Psoas muscle (tissue), 8 donors: Measurements from ENCODE around the gene PHPT1. TPM values are rescaled to one million over a fixed set of nuclear protein-coding genes. Genes with fewer than 3 reads are reported as not detected.

Experiments used
- ATAC-seq, 4 donors: fragments of 200-7000 bp; cut with Tn5 transposase; one replicate each; pipeline ENCODE4 v1.9.1; 2020; ENCODE audit warnings: moderate library complexity in 3 of 4, mild to moderate bottlenecking in 2 of 4
- DNase-seq, 2 donors: peaks; one replicate each; pipeline ENCODE4 v3.0.0-alpha.2; 2020
- H3K27ac ChIP-seq: fragments of 200-600 bp; one replicate; pipeline ENCODE4 v1.8.0; 2022
- H3K27me3 ChIP-seq, 3 donors: fragments of 200-600 bp in 1 of 3; one replicate each; pipeline versions ENCODE4 v1.6.1 to v1.8.0; 2013 to 2022; ENCODE audit warnings: low read length in 2 of 3, mild to moderate bottlenecking in 2 of 3, moderate library complexity in 1 of 3; ENCODE audit not compliant: insufficient read depth in 3 of 3
- H3K36me3 ChIP-seq, 2 donors: fragments of 200-600 bp in 1 of 2; one replicate each; pipeline versions ENCODE4 v1.6.1 to v1.8.0; 2013 to 2022; ENCODE audit warnings: low read depth in 1 of 2, mild to moderate bottlenecking in 1 of 2, moderate library complexity in 1 of 2; ENCODE audit not compliant: insufficient read depth in 1 of 2
- H3K4me1 ChIP-seq: fragments of 200-600 bp; one replicate; pipeline ENCODE4 v1.8.0; 2022
- H3K4me3 ChIP-seq: fragments of 200-600 bp; one replicate; pipeline ENCODE4 v1.8.0; 2022; ENCODE audit warnings: mild to moderate bottlenecking
- H3K9me3 ChIP-seq: fragments of 200-600 bp; one replicate; pipeline ENCODE4 v1.8.0; 2022
- CTCF ChIP-seq: fragments of 200-600 bp; IDR thresholded peaks from one replicate; pipeline ENCODE4 v1.8.0; 2022; ENCODE audit warnings: antibody characterized with exemption
- WGBS, 3 donors: extraction: QIAGEN DNeasy Blood & Tissue Kit; methylation state at CpG; one replicate each; pipeline versions ENCODE4 v1.1.6 to v1.1.7; 2013; 5-methylcytosine and 5-hydroxymethylcytosine counted together
- intact Hi-C, 2 donors: fragments of 100-400 bp; cut with DNase I; formaldehyde crosslinking; loops; one replicate each; pipeline versions ENCODE4 v1.11.0 to v1.14.2; 2022
- polyA plus RNA-seq, 3 donors: library from polyadenylated mRNA; stranded (reverse); fragments of 200-250 nt; gene quantifications; one replicate each; pipeline ENCODE4 v1.2.3, GENCODE V29; 2013
- total RNA-seq, 4 donors: library from RNA; stranded (reverse); fragmentation: NEBNext Ultra II Directional in 2 of 4; extraction: Animal tissue kit (Norgen Biotek cat#: 25700) in 2 of 4; gene quantifications; one replicate each; pipeline versions ENCODE4 v1.2.1 to v1.2.4, GENCODE V29; 2021 to 2023
- donor health status: healthy with polysubstance abuse.
- donor health status: DM: no; HTN: no; CAD: no; lungs with moderate emphysema.
- donor health status: Bipolar disorder and iron deficiency.
- donor health status: healthy.
- donor health status: DM: yes; HTN: yes; CAD: no.
- donor health status: DM: no; HTN: no; CAD: no.
- donor health status: DM: no; HTN: no; CAD: no.
- donor health status: DM: yes; HTN: yes; CAD: no.

The PHPT1 gene
- total and polyA plus RNA-seq, 7 donors = 154 to 295 (median 228) TPM

GRCh38 chr9:136838314-136839228 is 10.6 kb upstream of the PHPT1 start:
- WGBS, 3 donors = 83 to 89% (median 88%) methylated on average over 28 to 29 of the region's 29 CpGs
- Histone ChIP-seq H3K4me3 (no peak overlapping the region), H3K27ac (no peak overlapping the region), H3K36me3 (peaks cover 0 to 51% of the 10 kb centered on the region in 2 donors), H3K27me3 (no peaks in the 10 kb centered on the region), H3K9me3 (no peaks in the 10 kb centered on the region), H3K4me1 (peaks cover 9% of the 10 kb centered on the region)
- ATAC-seq (no peak), DNase-seq (peak in 1 of 2 donors; percentile 40)
- intact Hi-C loops = loop anchor here in 1 of 2 donors (2.0 kb wide), 1 partner anchor 38 kb away; no protein-coding TSS in a partner anchor
- TF ChIP-seq CTCF = no peak

- Histone ChIP-seq H3K4me3 (no peak overlapping the region), H3K4me1 (peaks cover 13% of the 10 kb centered on the region), H3K27ac (no peak overlapping the region), H3K36me3 (peaks cover 0 to 42% of the 10 kb centered on the region in 2 donors), H3K9me3 (no peaks in the 10 kb centered on the region), H3K27me3 (peaks cover 0 to 5% (median 0%) of the 10 kb centered on the region in 3 donors)
- TF ChIP-seq CTCF = no peak
- no peak for ATAC-seq
- no peak for DNase-seq
- intact Hi-C loops = loop anchor here in 1 of 2 donors (2.0 to 10.0 kb wide), 2 partner anchors 39 to 185 kb away; partner anchors contain the start of gene ABCA2
- WGBS, 3 donors = 75 to 82% (median 76%) methylated on average over 35 to 36 of the region's 36 CpGs
These were observed 9.7 kb upstream of the PHPT1 start for GRCh38 chr9:136839229-136840139.

DNA sequence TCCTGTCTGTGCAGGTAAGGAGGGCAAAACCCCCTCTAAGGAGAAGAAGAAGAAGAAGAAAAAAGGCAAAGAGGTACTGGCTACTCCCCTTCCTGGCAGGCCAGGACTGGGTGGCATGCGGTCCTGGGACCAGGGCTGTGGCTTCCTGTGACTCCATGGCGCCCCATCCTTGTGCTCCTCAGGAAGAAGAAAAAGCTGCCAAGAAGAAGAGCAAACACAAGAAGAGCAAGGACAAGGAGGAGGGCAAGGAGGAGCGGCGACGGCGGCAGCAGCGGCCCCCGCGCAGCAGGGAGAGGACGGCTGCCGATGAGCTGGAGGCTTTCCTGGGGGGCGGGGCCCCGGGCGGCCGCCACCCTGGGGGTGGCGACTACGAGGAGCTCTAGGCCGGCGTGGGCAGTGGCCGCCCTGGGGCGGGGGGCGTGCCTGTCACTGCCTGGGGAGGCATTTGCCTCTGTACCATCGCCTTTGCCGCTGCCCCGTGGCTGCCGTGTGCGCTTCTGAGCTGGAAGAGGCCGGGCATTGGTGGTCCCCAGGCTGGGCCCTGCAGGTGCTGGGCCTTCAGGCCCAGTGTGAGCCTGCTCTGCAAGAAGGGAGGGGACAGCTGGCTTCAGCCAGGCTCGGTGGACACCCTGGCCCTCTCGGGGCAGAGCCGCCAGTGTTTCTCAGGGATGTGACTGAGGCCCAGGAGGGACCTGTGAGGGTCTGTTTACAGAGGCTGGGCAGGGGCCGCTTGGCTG is 8.9 kb upstream of the PHPT1 start:
- H3K4me3 ChIP-seq = no peak overlapping the region
- peaks cover 0 to 7% (median 2%) of the 10 kb centered on the region in 3 donors for H3K27me3 ChIP-seq
- peaks cover 13% of the 10 kb centered on the region for H3K4me1 ChIP-seq
- DNase-seq (no peak), ATAC-seq (no peak)
- peak overlapping the region; percentile 38 for H3K27ac ChIP-seq
- 54 to 74% (median 71%) methylated on average over 19 to 32 of the region's 32 CpGs for WGBS, 3 donors
- intact Hi-C loops = loop anchor here in 1 of 2 donors (10.0 kb wide), 1 partner anchor 184 kb away; the partner anchor contains the start of gene ABCA2
- H3K9me3 ChIP-seq = no peaks in the 10 kb centered on the region
- TF ChIP-seq CTCF = no peak
- peaks cover 0 to 40% of the 10 kb centered on the region in 2 donors for H3K36me3 ChIP-seq
